ENCODE data around the gene KIRREL1. TPM values are rescaled to one million over a fixed set of nuclear protein-coding genes. Genes with fewer than 3 reads are reported as not detected.

Gene KIRREL1
- polyA plus RNA-seq, 1 experiment: 42.3 TPM

- POLR2A ChIA-PET: no interaction called here
- TF ChIP-seq CTCF (IDR thresholded peaks at IDR 0.05; ENCODE audit: low read depth, low read length): no peak
- H3K9me3 ChIP-seq (ENCODE audit: control insufficient read depth, insufficient read depth, low read length): no peaks in the 10 kb centered on the region
- H3K27ac ChIP-seq (ENCODE audit: low read depth, low read length): no peak overlapping the region
- no peak for DNase-seq (ENCODE audit: low read depth, low spot score)
- H3K27me3 ChIP-seq (ENCODE audit: control insufficient read depth, insufficient read depth, low read length): peaks cover 31% of the 10 kb centered on the region
- no peak overlapping the region for H3K4me3 ChIP-seq (ENCODE audit: low read depth, low read length)
- CTCF ChIA-PET: interaction anchor here (1.5 to 18.9 kb wide), 3 partner anchors 33 to 378 kb away, joined by 3 to 1031 read pairs (median 4); a partner anchor contains a TSS
Measured at GRCh38 chr1:157958263-157958662, 35.2 kb upstream of the KIRREL1 start.

- CTCF ChIA-PET: interaction anchor here (1.0 to 18.9 kb wide), 4 partner anchors 9 to 161 kb away, joined by 3 to 1031 read pairs (median 38); partner anchors contain the start of gene KIRREL1
Measured at GRCh38 chr1:157959750-157960149, 33.7 kb upstream of the KIRREL1 start.

GRCh38 chr1:157960773-157961172, 32.7 kb upstream of the KIRREL1 start:
- Histone ChIP-seq H3K4me3 (ENCODE audit: low read depth, low read length) (no peak overlapping the region), H3K27ac (ENCODE audit: low read depth, low read length) (no peak overlapping the region), H3K27me3 (ENCODE audit: control insufficient read depth, insufficient read depth, low read length) (peaks cover 31% of the 10 kb centered on the region), H3K9me3 (ENCODE audit: control insufficient read depth, insufficient read depth, low read length) (no peaks in the 10 kb centered on the region)
- ChIA-PET POLR2A (no interaction called here), CTCF (interaction anchor here (0.6 to 18.9 kb wide), 6 partner anchors 8 to 160 kb away, joined by 3 to 1031 read pairs (median 3); partner anchors contain the start of gene KIRREL1)
- DNase-seq (ENCODE audit: low read depth, low spot score): no peak
- TF ChIP-seq CTCF (IDR thresholded peaks at IDR 0.05; ENCODE audit: low read depth, low read length): no peak

More at GRCh38 chr1:157959750-157960149, 33.7 kb upstream of the KIRREL1 start:
- H3K27ac ChIP-seq (ENCODE audit: low read depth, low read length): no peak overlapping the region
- peaks cover 31% of the 10 kb centered on the region for H3K27me3 ChIP-seq (ENCODE audit: control insufficient read depth, insufficient read depth, low read length)
- no peak overlapping the region for H3K4me3 ChIP-seq (ENCODE audit: low read depth, low read length)
- POLR2A ChIA-PET: interaction anchor here (0.7 kb wide), 1 partner anchor 81 kb away, joined by 8 read pairs; no protein-coding TSS in a partner anchor
- no peaks in the 10 kb centered on the region for H3K9me3 ChIP-seq (ENCODE audit: control insufficient read depth, insufficient read depth, low read length)
- no peak for DNase-seq (ENCODE audit: low read depth, low spot score)
- no peak for TF ChIP-seq CTCF (IDR thresholded peaks at IDR 0.05; ENCODE audit: low read depth, low read length)

GRCh38 chr1:157961805-157962762, 31.4 kb upstream of the KIRREL1 start:
- Histone ChIP-seq H3K4me3 (ENCODE audit: low read depth, low read length) (no peak overlapping the region), H3K27me3 (ENCODE audit: control insufficient read depth, insufficient read depth, low read length) (peaks cover 29% of the 10 kb centered on the region), H3K27ac (ENCODE audit: low read depth, low read length) (peak overlapping the region; percentile 21), H3K9me3 (ENCODE audit: control insufficient read depth, insufficient read depth, low read length) (no peaks in the 10 kb centered on the region)
- DNase-seq (ENCODE audit: low read depth, low spot score): peak; percentile 15
- ChIA-PET POLR2A (no interaction called here), CTCF (interaction anchor here (0.9 to 18.9 kb wide), 16 partner anchors 13 to 1036 kb away, joined by 3 to 1031 read pairs (median 5); partner anchors contain the start of gene KIRREL1)
- no peak for TF ChIP-seq CTCF (IDR thresholded peaks at IDR 0.05; ENCODE audit: low read depth, low read length)
